BLaER1 (cell line): ENCODE measurements around the gene LAMA1.

Source experiments
- H3K27ac ChIP-seq: shearing (Covaris generic); formaldehyde crosslinking; 2 replicates; pipeline ENCODE4 v1.8.1; 2022
- H3K27me3 ChIP-seq: shearing (Covaris generic); formaldehyde crosslinking; 2 replicates; pipeline ENCODE4 v1.8.1; 2022
- H3K36me3 ChIP-seq: shearing (Covaris generic); formaldehyde crosslinking; 2 replicates; pipeline ENCODE4 v1.8.1; 2022
- H3K4me1 ChIP-seq: shearing (Covaris generic); formaldehyde crosslinking; 2 replicates; pipeline ENCODE4 v1.8.1; 2022
- H3K4me2 ChIP-seq: shearing (Covaris generic); formaldehyde crosslinking; 2 replicates; pipeline ENCODE4 v1.8.1; 2022
- H3K4me3 ChIP-seq: shearing (Covaris generic); formaldehyde crosslinking; 2 replicates; pipeline ENCODE4 v1.8.1; 2022
- H3K9ac ChIP-seq: shearing (Covaris generic); formaldehyde crosslinking; 2 replicates; pipeline ENCODE4 v1.8.1; 2022
- H3K9me3 ChIP-seq: shearing (Covaris generic); formaldehyde crosslinking; 2 replicates; pipeline ENCODE4 v1.8.1; 2022
- H4K20me1 ChIP-seq: shearing (Covaris generic); formaldehyde crosslinking; 2 replicates; pipeline ENCODE4 v1.8.1; 2022
- Cebpa-rat ChIP-seq: shearing (Covaris generic); IDR thresholded peaks from 2 replicates; pipeline ENCODE4 v1.8.1; 2022

LAMA1 gene

GRCh38 chr18:6951336-6952090 is 166.1 kb downstream of the LAMA1 start:
- Histone ChIP-seq H3K9ac (no peak overlapping the region), H3K4me1 (peaks cover 13% of the 10 kb centered on the region), H3K27me3 (no peaks in the 10 kb centered on the region), H3K9me3 (no peaks in the 10 kb centered on the region), H3K4me2 (no peak overlapping the region), H3K27ac (no peak overlapping the region), H4K20me1 (no peaks in the 10 kb centered on the region), H3K36me3 (no peaks in the 10 kb centered on the region), H3K4me3 (no peak overlapping the region)
- TF ChIP-seq Cebpa-rat: no peak

GRCh38 chr18:6950641-6951040 is 167.0 kb downstream of the LAMA1 start:
- no peak overlapping the region for H3K27ac ChIP-seq
- H4K20me1 ChIP-seq: no peaks in the 10 kb centered on the region
- H3K9ac ChIP-seq: no peak overlapping the region
- H3K9me3 ChIP-seq: no peaks in the 10 kb centered on the region
- H3K4me2 ChIP-seq: no peak overlapping the region
- TF ChIP-seq Cebpa-rat: no peak
- H3K4me1 ChIP-seq: peaks cover 13% of the 10 kb centered on the region
- no peaks in the 10 kb centered on the region for H3K27me3 ChIP-seq
- no peak overlapping the region for H3K4me3 ChIP-seq
- H3K36me3 ChIP-seq: no peaks in the 10 kb centered on the region

GRCh38 chr18:6949800-6950586 is 167.6 kb downstream of the LAMA1 start:
- Histone ChIP-seq H3K27me3 (no peaks in the 10 kb centered on the region), H4K20me1 (no peaks in the 10 kb centered on the region), H3K4me3 (no peak overlapping the region), H3K4me1 (peaks cover 7% of the 10 kb centered on the region), H3K9ac (no peak overlapping the region), H3K36me3 (no peaks in the 10 kb centered on the region), H3K9me3 (no peaks in the 10 kb centered on the region), H3K27ac (no peak overlapping the region), H3K4me2 (no peak overlapping the region)
- no peak for TF ChIP-seq Cebpa-rat

- Histone ChIP-seq H3K27me3 (no peaks in the 10 kb centered on the region), H3K4me3 (no peak overlapping the region), H3K9ac (no peak overlapping the region), H3K9me3 (no peaks in the 10 kb centered on the region), H4K20me1 (no peaks in the 10 kb centered on the region), H3K36me3 (no peaks in the 10 kb centered on the region), H3K4me2 (no peak overlapping the region), H3K27ac (no peak overlapping the region), H3K4me1 (no peaks in the 10 kb centered on the region)
- no peak for TF ChIP-seq Cebpa-rat
These were observed 169.1 kb downstream of the LAMA1 start for GRCh38 chr18:6948281-6949055.

GRCh38 chr18:6947338-6948030 is 170.1 kb downstream of the LAMA1 start:
- H3K27ac ChIP-seq: no peak overlapping the region
- H3K36me3 ChIP-seq: no peaks in the 10 kb centered on the region

GRCh38 chr18:6943143-6943542 is 174.5 kb downstream of the LAMA1 start:
- H3K4me3 ChIP-seq: no peak overlapping the region
- H3K9ac ChIP-seq: no peak overlapping the region
- H3K27ac ChIP-seq: no peak overlapping the region
- H3K4me1 ChIP-seq: no peaks in the 10 kb centered on the region
- no peaks in the 10 kb centered on the region for H4K20me1 ChIP-seq
- no peaks in the 10 kb centered on the region for H3K27me3 ChIP-seq
- H3K4me2 ChIP-seq: no peak overlapping the region
- TF ChIP-seq Cebpa-rat: no peak
- H3K36me3 ChIP-seq: no peaks in the 10 kb centered on the region
- H3K9me3 ChIP-seq: no peaks in the 10 kb centered on the region

More at GRCh38 chr18:6947338-6948030, 170.1 kb downstream of the LAMA1 start:
- Histone ChIP-seq H3K4me1 (no peaks in the 10 kb centered on the region), H3K9me3 (no peaks in the 10 kb centered on the region), H4K20me1 (no peaks in the 10 kb centered on the region), H3K9ac (no peak overlapping the region), H3K27me3 (no peaks in the 10 kb centered on the region), H3K4me3 (no peak overlapping the region), H3K4me2 (no peak overlapping the region)
- no peak for TF ChIP-seq Cebpa-rat

DNA sequence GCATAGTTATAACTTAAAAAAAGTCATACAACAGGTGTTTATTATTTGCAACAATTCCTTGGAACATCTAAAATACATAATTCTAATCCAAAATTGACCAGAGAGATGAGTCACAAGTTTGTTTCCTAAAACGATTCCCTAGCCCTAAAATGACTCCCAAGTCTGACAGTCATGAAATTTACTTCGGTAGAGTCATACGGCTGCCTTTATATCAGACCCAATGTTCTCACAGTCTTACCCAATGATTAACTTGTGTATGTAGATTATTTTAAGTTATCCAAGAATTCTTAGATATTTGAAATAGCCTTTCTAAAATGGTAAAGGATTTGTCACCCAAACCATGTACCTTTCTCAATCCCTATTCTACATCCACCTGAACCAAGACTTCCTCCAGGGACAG is 174.9 kb downstream of the LAMA1 start:
- no peak for TF ChIP-seq Cebpa-rat
- Histone ChIP-seq H4K20me1 (no peaks in the 10 kb centered on the region), H3K9ac (no peak overlapping the region), H3K4me1 (no peaks in the 10 kb centered on the region), H3K9me3 (no peaks in the 10 kb centered on the region), H3K27me3 (no peaks in the 10 kb centered on the region), H3K36me3 (no peaks in the 10 kb centered on the region), H3K4me3 (no peak overlapping the region), H3K4me2 (no peak overlapping the region), H3K27ac (no peak overlapping the region)

DNA sequence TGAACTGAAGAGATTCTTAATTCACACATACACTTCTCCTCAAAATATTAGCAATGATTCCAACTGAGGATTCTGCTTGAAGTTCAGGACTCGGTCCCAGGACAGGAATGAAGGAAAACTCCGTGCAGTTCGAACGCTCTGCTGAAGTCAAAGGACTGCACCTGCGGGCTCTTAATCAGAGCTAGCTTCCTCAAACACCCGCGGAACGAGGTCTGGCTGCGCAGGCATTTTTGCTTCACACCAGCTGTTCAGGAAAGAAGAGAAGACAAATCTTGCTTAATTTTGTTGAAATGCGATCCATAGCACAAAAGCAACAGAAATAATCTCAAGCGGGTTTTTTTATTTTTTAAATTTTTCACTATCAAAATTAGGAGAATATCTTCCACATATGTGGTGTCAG is 175.6 kb downstream of the LAMA1 start:
- Histone ChIP-seq H3K27ac (no peak overlapping the region), H3K4me3 (no peak overlapping the region), H3K9me3 (no peaks in the 10 kb centered on the region), H3K36me3 (no peaks in the 10 kb centered on the region), H3K4me2 (no peak overlapping the region), H3K4me1 (no peaks in the 10 kb centered on the region), H4K20me1 (no peaks in the 10 kb centered on the region), H3K27me3 (no peaks in the 10 kb centered on the region), H3K9ac (no peak overlapping the region)
- no peak for TF ChIP-seq Cebpa-rat

GRCh38 chr18:6940451-6940850 is 177.1 kb downstream of the LAMA1 start:
- Histone ChIP-seq H4K20me1 (no peaks in the 10 kb centered on the region), H3K27me3 (no peaks in the 10 kb centered on the region), H3K9ac (no peak overlapping the region), H3K4me2 (no peak overlapping the region), H3K9me3 (no peaks in the 10 kb centered on the region), H3K27ac (no peak overlapping the region), H3K4me1 (no peaks in the 10 kb centered on the region), H3K36me3 (no peaks in the 10 kb centered on the region), H3K4me3 (no peak overlapping the region)
- no peak for TF ChIP-seq Cebpa-rat
